Activated CD4-positive, alpha-beta T cell treated with anti-CD3 and anti-CD28 coated beads, Interleukin-2, amount 50 U/mL, for 24 hours (primary cell): ENCODE data around the gene ZNF607.
A peak's percentile ranks its signal among the peaks of the same experiment; 100 is the strongest.
"Not testable (repeated sequence)": the region's sequence is repeated elsewhere in the genome, so short reads cannot be mapped to it uniquely, and the experiment has no call there.

Experiments used
- DNase-seq, 2 donors: peaks; one replicate each; pipeline ENCODE4 v3.0.0-alpha.2; 2020; ENCODE audit warnings: low read depth in 1 of 2, low spot score in 1 of 2

Gene ZNF607

DNA sequence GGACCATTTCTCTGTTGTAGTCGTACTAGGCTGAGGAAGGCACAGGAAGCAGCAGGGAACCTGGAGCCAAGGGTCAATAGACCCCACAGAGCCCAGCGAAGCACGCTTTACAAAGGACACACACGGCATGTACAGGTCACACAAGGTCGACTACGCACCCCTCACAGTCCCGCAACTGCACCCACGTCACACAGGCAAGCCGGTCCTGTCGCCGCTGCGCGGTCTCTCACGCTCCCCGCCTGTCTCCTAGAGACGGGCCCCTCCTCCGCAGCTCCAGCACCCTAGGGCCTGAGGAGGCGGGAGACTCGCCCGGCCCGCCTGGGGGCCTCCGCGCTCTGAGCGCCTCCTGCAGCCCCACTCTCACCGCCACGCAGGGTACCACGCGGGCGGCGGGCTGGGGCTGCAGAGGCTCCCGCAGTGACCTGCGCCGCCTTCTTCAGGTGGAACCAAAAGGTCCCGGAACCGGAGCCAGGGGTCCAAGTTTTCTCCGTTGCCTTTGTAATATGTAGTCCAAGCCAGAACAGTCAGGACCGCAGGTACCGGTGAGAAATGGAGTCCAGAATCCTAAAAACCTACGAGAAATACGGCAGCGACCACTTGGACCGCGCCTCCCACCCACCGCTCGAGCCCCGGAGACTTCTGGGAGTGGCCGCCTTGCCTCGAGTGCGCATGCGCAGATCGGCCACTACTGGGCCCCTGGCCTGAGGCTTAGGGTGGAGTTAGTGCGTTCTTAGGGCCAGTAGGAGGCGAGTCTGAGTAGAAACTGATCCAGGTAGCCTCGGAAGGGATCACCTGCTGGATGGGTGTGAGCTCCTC lies at the start of gene ZNF607:
Gene ZNF607, minus strand, starts transcription at position 651 of the 816 bp plus-strand sequence. CDS start 8,143 bp downstream, outside the sequence.
- DNase-seq, result peak; percentile 66 to 79

DNA sequence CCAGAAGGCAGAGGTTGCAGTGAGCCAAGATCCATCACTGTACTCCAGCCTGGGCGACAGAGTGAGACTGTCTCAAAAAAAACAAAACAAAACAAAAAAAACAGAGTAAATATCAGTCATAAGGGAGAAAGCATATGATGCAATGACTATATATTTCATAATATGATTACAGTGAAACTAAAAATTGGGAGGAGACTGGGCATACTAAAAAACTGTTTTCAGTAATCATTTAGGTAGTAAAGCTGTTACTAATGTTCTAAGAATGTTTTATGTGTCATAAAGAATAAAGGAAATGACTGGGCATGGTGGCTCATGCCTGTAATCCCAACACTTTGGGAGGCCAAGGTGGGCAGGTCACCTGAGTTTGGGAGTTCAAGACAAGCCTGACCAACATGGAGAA lies 43.9 kb upstream of the ZNF607 start:
- DNase-seq, result no peak

DNA sequence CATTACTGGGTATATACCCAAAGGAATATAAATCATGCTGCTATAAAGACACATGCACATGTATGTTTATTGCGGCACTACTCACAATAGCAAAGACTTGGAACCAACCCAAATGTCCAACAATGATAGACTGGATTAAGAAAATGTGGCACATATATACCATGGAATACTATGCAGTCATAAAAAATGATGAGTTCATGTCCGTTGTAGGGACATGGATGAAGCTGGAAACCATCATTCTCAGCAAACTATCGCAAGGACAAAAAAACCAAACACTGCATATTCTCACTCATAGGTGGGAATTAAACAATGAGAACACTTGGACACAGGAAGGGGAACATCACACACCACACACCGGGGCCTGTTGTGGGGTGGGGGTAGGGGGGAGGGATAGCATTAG lies 38.1 kb upstream of the ZNF607 start:
- DNase-seq, result not testable (repeated sequence)

DNA sequence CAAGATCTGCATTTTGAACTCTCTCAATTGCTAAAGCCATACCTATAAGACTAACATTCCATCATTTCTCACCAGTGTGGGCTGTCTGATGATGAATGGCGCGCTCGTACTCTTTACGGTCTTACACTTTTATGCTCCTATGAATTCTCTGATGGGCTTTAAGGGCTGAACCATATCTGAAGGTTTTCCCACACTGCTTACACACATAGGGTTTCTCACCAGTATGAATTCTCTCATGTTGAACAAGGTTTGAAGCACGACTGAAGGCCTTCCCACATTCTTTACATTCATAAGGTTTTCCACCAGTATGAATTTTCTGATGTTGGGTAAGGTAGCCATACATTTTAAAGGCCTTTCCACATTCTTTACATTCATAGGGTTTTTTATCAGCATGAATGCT lies 18.8 kb upstream of the ZNF607 start:
- DNase-seq, result no peak

GRCh38 chr19:37725181-37725580 lies 5.6 kb upstream of the ZNF607 start:
- no peak for DNase-seq

- no peak for DNase-seq
Measured at GRCh38 chr19:37719927-37720265, 335 bp upstream of the ZNF607 start.

GRCh38 chr19:37718304-37718703 lies 1.3 kb downstream of the ZNF607 start:
- DNase-seq, result no peak

- no peak for DNase-seq
Measured at GRCh38 chr19:37716140-37716539, 3.4 kb downstream of the ZNF607 start.

DNA sequence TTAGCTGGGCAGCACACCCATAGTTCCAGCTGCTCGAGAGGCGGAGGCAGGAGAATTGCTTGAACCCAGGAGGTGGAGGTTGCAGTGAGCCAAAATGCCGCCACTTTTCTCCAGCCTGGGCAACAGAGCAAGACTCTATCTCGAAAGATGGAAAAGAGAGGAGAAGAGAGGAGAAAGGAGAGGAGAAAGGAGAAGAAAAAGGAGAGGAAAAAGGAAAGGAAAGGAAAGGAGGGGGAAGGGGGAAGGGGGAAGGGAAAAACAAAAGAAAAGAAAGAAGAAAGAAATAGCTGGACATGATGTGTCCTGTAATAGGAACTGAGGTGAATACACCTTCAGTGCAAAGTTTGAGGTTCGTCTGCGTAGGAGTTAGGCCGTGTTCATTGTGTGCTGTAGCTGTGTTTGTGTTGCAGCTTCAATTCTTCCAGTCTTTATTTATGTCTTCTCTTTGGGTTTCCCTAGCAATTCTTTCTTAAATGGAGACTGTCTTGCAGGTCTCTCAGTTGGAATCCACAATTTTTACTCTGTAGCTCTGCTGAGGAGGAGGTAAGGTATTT lies 13.4 kb downstream of the ZNF607 start:
- no peak for DNase-seq

- no peak for DNase-seq
Measured at GRCh38 chr19:37699057-37699456, 20.5 kb downstream of the ZNF607 start.

- no peak for DNase-seq
Measured at GRCh38 chr19:37698216-37698615, 21.3 kb downstream of the ZNF607 start.

DNA sequence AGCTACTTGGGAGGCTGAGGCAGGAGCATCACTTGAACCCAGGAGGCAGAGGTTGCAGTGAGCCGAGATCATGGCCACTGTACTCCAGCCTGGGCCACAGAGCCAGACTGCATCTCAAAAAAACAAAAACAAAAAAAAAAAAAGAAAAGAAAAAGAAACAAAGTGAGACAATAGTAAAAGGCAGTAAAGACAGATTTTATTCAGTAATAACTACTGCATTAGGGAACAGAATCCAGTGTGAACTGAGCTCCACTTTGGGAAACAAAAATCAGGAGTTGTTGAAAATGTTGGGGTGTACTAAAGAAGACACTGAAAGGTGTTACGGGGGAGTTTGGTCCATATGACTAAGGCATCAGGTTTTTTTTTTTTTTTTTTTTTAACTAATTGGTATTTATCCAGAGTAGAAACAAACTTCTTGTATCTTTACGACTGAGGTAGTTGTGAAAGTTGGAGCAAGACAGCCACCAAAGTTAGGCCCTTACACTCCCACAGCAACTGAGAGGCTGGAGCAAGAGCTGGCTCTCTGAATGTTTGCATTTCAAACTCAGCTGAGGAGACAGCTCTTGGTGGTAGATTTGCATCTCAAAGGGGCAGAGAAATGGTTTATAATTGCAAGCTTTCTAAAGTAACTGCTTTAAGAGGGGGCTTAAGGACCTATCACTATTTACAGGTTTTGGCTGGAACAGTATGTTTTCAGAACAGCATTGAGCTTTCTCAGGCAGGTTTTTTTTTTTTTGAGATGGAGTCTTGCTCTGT lies 24.2 kb downstream of the ZNF607 start:
- no peak for DNase-seq

GRCh38 chr19:37692956-37693620 lies 26.5 kb downstream of the ZNF607 start:
- DNase-seq, result no peak

DNA sequence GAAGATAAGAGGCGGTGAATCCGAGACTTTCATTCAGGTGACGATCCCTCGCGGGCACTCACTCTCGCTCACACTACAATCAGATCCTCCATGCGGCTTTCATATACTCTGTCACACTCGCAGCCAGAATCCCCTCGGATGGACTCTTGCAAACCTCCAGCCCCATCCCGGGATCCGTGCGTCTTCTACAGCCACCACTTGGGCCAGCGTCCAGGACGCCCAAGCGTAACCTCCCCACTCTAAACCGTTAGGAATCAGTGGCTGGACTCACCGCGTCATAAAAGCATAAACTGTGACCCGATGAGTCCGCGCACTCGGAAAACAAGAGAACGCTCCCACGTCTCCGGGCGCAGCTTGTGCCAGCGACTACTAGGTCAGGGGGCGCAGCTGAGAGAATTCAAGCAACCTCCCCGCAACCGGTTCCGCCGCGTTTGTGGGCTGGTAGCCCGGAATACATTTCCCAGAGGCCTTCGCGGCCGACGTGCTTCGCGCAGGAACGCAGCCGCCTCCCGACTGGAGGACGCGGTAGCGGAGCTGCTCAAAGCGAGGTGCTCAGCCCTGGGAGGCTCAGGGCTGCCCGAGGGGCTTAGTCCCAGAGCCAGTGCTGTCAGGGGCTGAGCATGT lies 27.6 kb downstream of the ZNF607 start:
- DNase-seq, result peak; percentile 49 to 69

GRCh38 chr19:37683520-37683919 lies 36.0 kb downstream of the ZNF607 start:
- no peak for DNase-seq

DNA sequence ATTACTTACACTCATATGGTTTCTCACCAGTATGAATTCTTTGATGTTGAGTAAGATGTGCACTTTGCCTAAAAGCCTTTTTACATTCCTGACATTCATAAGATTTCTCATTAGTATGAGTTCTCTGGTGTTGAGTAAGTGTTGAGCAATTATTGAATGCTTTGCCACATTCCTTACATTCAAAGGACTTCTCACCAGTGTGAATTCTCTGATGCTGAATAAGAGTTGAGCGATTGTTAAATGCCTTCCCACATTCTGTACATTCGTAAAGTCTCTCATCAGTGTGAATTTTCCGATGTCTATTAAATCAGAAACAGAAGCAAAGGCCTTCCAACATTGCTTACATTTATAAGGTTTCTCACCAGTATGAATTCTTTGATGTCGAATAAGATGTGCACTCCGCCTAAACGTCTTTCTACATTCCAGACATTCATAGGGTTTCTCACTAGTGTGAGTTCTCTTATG lies 50.1 kb downstream of the ZNF607 start:
- DNase-seq, result no peak

DNA sequence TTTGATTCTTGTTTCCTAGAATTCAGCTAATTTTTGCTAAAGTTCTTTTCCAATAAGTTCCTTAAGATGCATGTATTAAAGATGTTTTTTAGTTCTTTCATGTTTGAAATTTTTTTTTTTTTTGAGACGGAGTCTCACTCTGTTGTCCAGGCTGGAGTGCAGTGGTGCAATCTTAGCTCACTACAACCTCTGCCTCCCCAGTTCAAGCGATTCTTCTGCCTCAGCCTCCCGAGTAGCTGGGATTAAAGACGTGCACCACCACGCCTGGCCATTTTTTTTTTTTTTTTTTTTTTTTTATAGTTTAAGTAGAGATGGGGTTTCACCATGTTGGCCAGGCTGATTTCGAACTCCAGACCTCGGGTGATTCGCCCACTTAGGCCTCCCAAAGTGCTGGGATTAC lies 62.4 kb downstream of the ZNF607 start:
- not testable (repeated sequence) for DNase-seq

- DNase-seq, result peak; percentile 73 to 82
Measured at GRCh38 chr19:37655689-37656371, 63.7 kb downstream of the ZNF607 start.

- DNase-seq, result peak; percentile 60 to 66
Measured at GRCh38 chr19:37655301-37655688, 64.3 kb downstream of the ZNF607 start, which contains the start of gene ZFP30. TSS of gene ZFP30 (minus strand) at chr19:37655465. CDS start at chr19:37647822, 7,643 bp downstream.

- DNase-seq, result peak; percentile 2 to 6
Measured at GRCh38 chr19:37654629-37655300, 64.8 kb downstream of the ZNF607 start.
